Measurements from ENCODE around the gene FMNL2.
A peak's percentile ranks its signal among the peaks of the same experiment; 100 is the strongest.

Gene FMNL2

GRCh38 chr2:152650768-152651371 lies 315.9 kb downstream of the FMNL2 start:
- DNase-seq (ENCODE audit: insufficient read length, low spot score) (no peak), FAIRE-seq (no peak)
- TF ChIP-seq CTCF (IDR thresholded peaks at IDR 0.05; ENCODE audit: insufficient read depth, missing control alignments), result no peak

- FAIRE-seq (no peak), DNase-seq (ENCODE audit: insufficient read length, low spot score) (no peak)
- TF ChIP-seq CTCF (IDR thresholded peaks at IDR 0.05; ENCODE audit: insufficient read depth, missing control alignments), result no peak
These were observed 316.9 kb downstream of the FMNL2 start for GRCh38 chr2:152651834-152652233.

- no peak for TF ChIP-seq CTCF (IDR thresholded peaks at IDR 0.05; ENCODE audit: insufficient read depth, missing control alignments)
- peak; percentile 32 for FAIRE-seq
- DNase-seq (ENCODE audit: insufficient read length, low spot score), result no peak
These were observed 320.9 kb downstream of the FMNL2 start for GRCh38 chr2:152655880-152656279.

- no peak for FAIRE-seq
- TF ChIP-seq CTCF (IDR thresholded peaks at IDR 0.05; ENCODE audit: insufficient read depth, missing control alignments), result no peak
- no peak for DNase-seq (ENCODE audit: insufficient read length, low spot score)
These were observed 322.1 kb downstream of the FMNL2 start for GRCh38 chr2:152657043-152657442.

- TF ChIP-seq CTCF (IDR thresholded peaks at IDR 0.05; ENCODE audit: insufficient read depth, missing control alignments), result no peak
- FAIRE-seq (no peak), DNase-seq (ENCODE audit: insufficient read length, low spot score) (no peak)
These were observed 323.2 kb downstream of the FMNL2 start for GRCh38 chr2:152658221-152658620.

- TF ChIP-seq CTCF (IDR thresholded peaks at IDR 0.05; ENCODE audit: insufficient read depth, missing control alignments), result no peak
- FAIRE-seq (no peak), DNase-seq (ENCODE audit: insufficient read length, low spot score) (no peak)
These were observed 326.1 kb downstream of the FMNL2 start for GRCh38 chr2:152661076-152661475.

- TF ChIP-seq CTCF (IDR thresholded peaks at IDR 0.05; ENCODE audit: insufficient read depth, missing control alignments), result no peak
- FAIRE-seq (no peak), DNase-seq (ENCODE audit: insufficient read length, low spot score) (no peak)
These were observed 329.8 kb downstream of the FMNL2 start for GRCh38 chr2:152664725-152665124.
